Gastroesophageal sphincter (tissue), 4 donors: Measurements from ENCODE around the gene SCO2. TPM values are rescaled to one million over a fixed set of nuclear protein-coding genes. Genes with fewer than 3 reads are reported as not detected.

Source experiments
- ATAC-seq: fragments of 150-250 bp; one replicate; pipeline ENCODE4 v1.9.1; 2016; ENCODE audit warnings: mild to moderate bottlenecking, moderate library complexity
- H3K27ac ChIP-seq, 4 donors: fragments of 200-600 bp; sonication (generic) in 3 of 4; 1 replicate in 3 of 4; 2 replicates in 1 of 4; pipeline ENCODE4 v1.5.1; 2016 to 2019
- H3K27me3 ChIP-seq: fragments of 200-600 bp; sonication (generic); one replicate; pipeline ENCODE4 v1.5.1; 2019
- H3K36me3 ChIP-seq, 2 donors: fragments of 200-600 bp; sonication (generic); one replicate each; pipeline ENCODE4 v1.5.1; 2019; ENCODE audit warnings: control low read depth in 1 of 2
- H3K4me1 ChIP-seq, 3 donors: fragments of 200-600 bp; sonication (generic); 1 replicate in 2 of 3; 2 replicates in 1 of 3; pipeline ENCODE4 v1.5.1; 2016 to 2019; ENCODE audit warnings: control low read depth in 2 of 3
- H3K4me3 ChIP-seq, 2 donors: fragments of 200-600 bp; sonication (generic); one replicate each; pipeline ENCODE4 v1.5.1; 2019; ENCODE audit warnings: mild to moderate bottlenecking in 1 of 2, moderate library complexity in 1 of 2
- H3K9me3 ChIP-seq, 3 donors: fragments of 200-600 bp; sonication (generic); one replicate each; pipeline ENCODE4 v1.5.1; 2017 to 2019; ENCODE audit warnings: control low read depth in 2 of 3
- CTCF ChIP-seq, 4 experiments: fragments of 200-600 bp in 2 of 4; fragments of 450-650 bp in 2 of 4; sonication (generic) in 1 of 4; IDR thresholded peaks; one replicate each; pipeline ENCODE4 v1.5.1; 2017 to 2019; ENCODE audit warnings: antibody characterized with exemption in 4 of 4, mild to moderate bottlenecking in 2 of 4, moderate library complexity in 2 of 4
- EP300 ChIP-seq: sonication (generic); formaldehyde crosslinking; IDR thresholded peaks from one replicate; pipeline ENCODE4 v1.6.1; 2017; ENCODE audit warnings: antibody characterized with exemption, mild to moderate bottlenecking
- POLR2A ChIP-seq, 2 donors: fragments of 450-650 bp; IDR thresholded peaks; one replicate each; pipeline ENCODE4 v1.6.1; 2017; ENCODE audit warnings: antibody characterized with exemption in 2 of 2, mild to moderate bottlenecking in 2 of 2, moderate library complexity in 1 of 2
- POLR2AphosphoS5 ChIP-seq: sonication (generic); formaldehyde crosslinking; IDR thresholded peaks from one replicate; pipeline ENCODE4 v1.6.1; 2017; ENCODE audit warnings: antibody characterized with exemption
- WGBS, 2 donors: methylation state at CpG; one replicate each; pipeline ENCODE4 v1.1.5; 2018; ENCODE audit warnings: low coverage in 1 of 2; 5-methylcytosine and 5-hydroxymethylcytosine counted together
- total RNA-seq, 4 donors: library from RNA; depleted of rRNA; stranded (reverse); fragments of >200 nt; gene quantifications; one replicate each; pipeline ENCODE4 v1.1.0, GENCODE V29; 2016

The SCO2 gene
- total RNA-seq, 4 donors from 2014 or later = 1.2 to 1.8 TPM; not detected in 2

- H3K9me3 ChIP-seq = no peaks in the 10 kb centered on the region
- TF ChIP-seq POLR2AphosphoS5 (no peak), EP300 (no peak), POLR2A (IDR thresholded peaks at IDR 0.05) (no peak), CTCF (IDR thresholded peaks at IDR 0.05) (no peak)
- no peak overlapping the region for H3K27ac ChIP-seq
- H3K36me3 ChIP-seq = no peaks in the 10 kb centered on the region
- peaks cover 57% of the 10 kb centered on the region for H3K27me3 ChIP-seq
- no peak for ATAC-seq
- H3K4me3 ChIP-seq = no peak overlapping the region
- 69 to 80% methylated on average over 2 to 9 of the region's 19 CpGs for WGBS, 2 donors
- no peaks in the 10 kb centered on the region for H3K4me1 ChIP-seq
Measured at GRCh38 chr22:50488886-50489285, 36.5 kb downstream of the SCO2 start.

- Histone ChIP-seq H3K36me3 (no peaks in the 10 kb centered on the region), H3K27me3 (peaks cover 64% of the 10 kb centered on the region), H3K4me1 (no peaks in the 10 kb centered on the region), H3K9me3 (no peaks in the 10 kb centered on the region), H3K4me3 (no peak overlapping the region), H3K27ac (no peak overlapping the region)
- TF ChIP-seq CTCF (IDR thresholded peaks at IDR 0.05) (no peak), POLR2A (IDR thresholded peaks at IDR 0.05) (no peak)
- ATAC-seq = no peak
- 100% methylated on average over 1 of the region's 18 CpGs; no CpG with 5 or more reads in 1 of the 2 donors for WGBS, 2 donors
Measured at GRCh38 chr22:50488006-50488677, 37.3 kb downstream of the SCO2 start.

- TF ChIP-seq POLR2A (IDR thresholded peaks at IDR 0.05) (no peak), POLR2AphosphoS5 (no peak), CTCF (IDR thresholded peaks at IDR 0.05) (no peak), EP300 (no peak)
- peaks cover 0 to 1% (median 0%) of the 10 kb centered on the region in 3 donors for H3K4me1 ChIP-seq
- H3K27me3 ChIP-seq = peaks cover 71% of the 10 kb centered on the region
- H3K27ac ChIP-seq = no peak overlapping the region
- WGBS, 2 donors = no CpG with 5 or more reads among the region's 23 CpGs
- H3K9me3 ChIP-seq = no peaks in the 10 kb centered on the region
- no peaks in the 10 kb centered on the region for H3K36me3 ChIP-seq
- ATAC-seq = no peak
- H3K4me3 ChIP-seq = no peak overlapping the region
Measured at GRCh38 chr22:50487290-50488005, 38.0 kb downstream of the SCO2 start.

GRCh38 chr22:50486561-50487289 is 38.7 kb downstream of the SCO2 start, which contains the start of gene MIOX:
MIOX (plus strand) TSS chr22:50486859; CDS start chr22:50486898, 39 bp downstream.
- H3K27ac ChIP-seq = no peak within 1 kb of the TSS
- H3K4me1 ChIP-seq = peaks cover 0 to 8% (median 0%) of the 10 kb centered on the region in 3 donors
- peaks cover 78% of the 10 kb centered on the region for H3K27me3 ChIP-seq
- no peaks in the 10 kb centered on the region for H3K9me3 ChIP-seq
- no peaks in the 10 kb centered on the region for H3K36me3 ChIP-seq
- no peak for TF ChIP-seq POLR2A (IDR thresholded peaks at IDR 0.05)
- TF ChIP-seq CTCF (IDR thresholded peaks at IDR 0.05) = no peak
- no peak for TF ChIP-seq POLR2AphosphoS5
- TF ChIP-seq EP300 = no peak
- WGBS, 2 donors = no CpG with 5 or more reads among the region's 23 CpGs
- ATAC-seq = no peak
- H3K4me3 ChIP-seq = no peak within 1 kb of the TSS
